Non-pigmented ciliary epithelial cell (primary cell): ENCODE results near the gene IQGAP2.

ENCODE experiments used
- DNase-seq: peaks from one replicate; pipeline ENCODE4 v3.0.0-alpha.2; 2010; ENCODE audit warnings: low read depth

Gene IQGAP2

GRCh38 chr5:76477571-76477970, 74.5 kb downstream of the IQGAP2 start:
- DNase-seq = no peak

DNA sequence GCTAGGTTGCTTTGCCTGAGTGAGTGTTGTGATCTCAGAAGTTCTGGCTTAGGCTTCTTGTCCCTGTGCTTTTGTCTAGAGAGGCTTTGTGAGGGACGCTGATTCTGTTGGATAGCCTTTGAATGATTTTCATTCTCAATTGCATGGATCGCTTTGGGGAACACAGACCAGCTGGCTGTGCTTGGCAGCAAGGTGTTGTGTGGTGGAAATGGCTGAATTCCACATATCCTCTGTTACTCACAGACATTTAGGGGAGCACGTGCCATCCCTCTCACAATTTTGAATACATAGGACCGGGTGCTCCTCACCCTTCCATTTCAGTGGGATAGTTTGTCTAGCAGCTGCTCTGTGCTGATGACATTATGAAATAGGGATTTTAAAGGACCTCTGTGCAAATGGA, 76.2 kb downstream of the IQGAP2 start:
- no peak for DNase-seq

GRCh38 chr5:76479973-76480667, 77.0 kb downstream of the IQGAP2 start:
- DNase-seq = no peak

GRCh38 chr5:76482984-76483383, 79.9 kb downstream of the IQGAP2 start:
- no peak for DNase-seq

- no peak for DNase-seq
Observed at GRCh38 chr5:76483433-76483832, 80.3 kb downstream of the IQGAP2 start.

DNA sequence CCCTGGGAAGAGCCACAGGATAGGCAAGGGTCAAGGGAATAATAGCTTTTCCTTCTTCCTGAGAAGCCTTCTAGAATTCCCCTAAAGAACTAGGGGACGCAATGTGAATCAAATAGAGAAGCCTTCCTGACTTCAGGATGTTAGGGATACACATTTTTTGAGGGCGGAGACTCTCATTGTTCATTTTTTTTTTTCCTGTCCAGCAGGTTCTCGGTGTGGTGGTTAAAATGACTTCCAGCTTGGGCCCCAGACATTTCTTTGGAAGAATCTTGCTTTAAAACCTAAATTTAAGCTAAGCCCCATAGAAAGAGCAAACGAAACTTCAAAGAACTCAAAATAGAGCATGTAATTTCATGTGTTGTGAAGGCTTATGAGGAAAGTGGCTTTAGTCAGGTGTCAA, 80.8 kb downstream of the IQGAP2 start:
- DNase-seq = no peak

GRCh38 chr5:76485511-76485910, 82.4 kb downstream of the IQGAP2 start:
- no peak for DNase-seq

- no peak for DNase-seq
Observed at GRCh38 chr5:76487386-76487785, 84.3 kb downstream of the IQGAP2 start.

- DNase-seq = no peak
Observed at GRCh38 chr5:76487821-76488220, 84.7 kb downstream of the IQGAP2 start.

GRCh38 chr5:76488969-76489368, 85.9 kb downstream of the IQGAP2 start:
- DNase-seq = no peak

DNA sequence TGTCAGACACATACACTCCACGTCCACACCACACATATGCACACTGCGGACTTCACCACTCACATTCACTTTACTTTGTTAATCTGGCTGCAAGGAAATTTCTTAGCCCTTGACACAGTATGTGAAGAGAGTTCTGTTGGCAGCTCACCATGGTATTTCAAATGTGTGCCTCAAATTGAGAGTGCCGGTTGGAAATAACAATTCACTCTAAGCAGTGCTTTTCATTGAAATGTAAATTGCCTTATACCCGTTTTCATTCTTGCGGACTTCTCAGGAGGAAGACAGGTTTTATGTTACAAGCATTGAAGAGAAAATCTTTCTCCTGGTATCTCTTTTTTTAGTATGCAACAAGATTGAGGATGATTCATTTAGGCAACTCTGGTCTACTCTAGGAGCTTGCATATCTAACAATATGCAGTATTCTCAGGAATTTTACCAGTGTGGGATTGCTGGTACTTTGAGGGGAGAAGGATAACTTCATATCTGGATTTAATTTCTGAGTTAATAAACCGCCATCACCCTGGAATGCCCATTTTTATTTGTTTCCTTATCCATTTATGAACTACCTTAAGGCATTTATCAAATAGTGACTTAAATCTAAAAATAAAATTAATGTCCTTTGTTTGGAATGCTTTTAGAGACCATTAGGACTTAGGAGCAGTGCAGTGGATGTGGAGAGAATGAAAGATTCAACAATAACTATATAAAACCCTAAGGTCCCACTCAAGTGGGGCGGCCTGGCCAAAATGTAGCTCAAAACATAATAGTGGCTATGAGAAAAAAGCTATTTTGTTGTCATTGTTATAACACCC, 87.0 kb downstream of the IQGAP2 start:
- no peak for DNase-seq

DNA sequence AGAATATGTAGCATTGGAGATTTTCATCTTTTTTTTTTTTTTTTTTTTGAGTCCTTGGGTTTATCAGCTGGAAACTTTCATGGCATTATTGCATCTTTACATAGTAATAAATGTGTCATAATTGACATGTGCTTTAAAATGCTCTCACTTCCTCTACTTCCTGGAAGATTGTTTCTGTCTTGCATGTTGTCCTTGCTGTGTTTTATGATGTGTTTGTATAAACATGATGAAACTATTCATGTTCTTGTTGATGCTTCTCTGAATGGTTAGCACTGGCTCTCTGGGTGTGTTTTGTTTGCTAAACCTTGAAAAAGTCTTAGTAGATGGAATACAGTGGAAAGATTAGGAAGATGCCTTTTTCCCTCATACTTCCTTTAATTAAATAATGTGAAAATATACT, 87.9 kb downstream of the IQGAP2 start:
- no peak for DNase-seq

- DNase-seq = no peak
Observed at GRCh38 chr5:76492819-76493189, 89.7 kb downstream of the IQGAP2 start.

GRCh38 chr5:76493190-76493837, 90.2 kb downstream of the IQGAP2 start:
- DNase-seq = no peak

GRCh38 chr5:76494201-76494600, 91.1 kb downstream of the IQGAP2 start:
- no peak for DNase-seq

DNA sequence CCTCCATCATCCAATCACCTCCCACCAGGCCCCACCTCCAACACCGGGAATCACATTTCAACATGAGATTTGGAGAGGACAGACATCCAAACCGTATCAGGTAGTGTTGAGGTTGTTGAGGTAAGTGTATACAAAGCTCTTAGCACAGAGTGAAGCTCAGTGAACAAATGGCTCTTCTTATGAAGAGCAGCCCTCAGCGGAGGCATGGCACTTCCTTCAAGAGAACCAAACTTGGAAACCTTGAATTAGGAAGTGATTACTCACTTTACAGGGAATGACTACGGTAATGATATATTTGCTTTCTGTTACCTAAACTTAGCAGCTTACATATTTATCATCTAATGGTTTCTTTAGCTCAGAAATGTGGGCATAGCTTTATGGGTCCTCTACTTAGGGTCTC, 92.8 kb downstream of the IQGAP2 start:
- DNase-seq = no peak

DNA sequence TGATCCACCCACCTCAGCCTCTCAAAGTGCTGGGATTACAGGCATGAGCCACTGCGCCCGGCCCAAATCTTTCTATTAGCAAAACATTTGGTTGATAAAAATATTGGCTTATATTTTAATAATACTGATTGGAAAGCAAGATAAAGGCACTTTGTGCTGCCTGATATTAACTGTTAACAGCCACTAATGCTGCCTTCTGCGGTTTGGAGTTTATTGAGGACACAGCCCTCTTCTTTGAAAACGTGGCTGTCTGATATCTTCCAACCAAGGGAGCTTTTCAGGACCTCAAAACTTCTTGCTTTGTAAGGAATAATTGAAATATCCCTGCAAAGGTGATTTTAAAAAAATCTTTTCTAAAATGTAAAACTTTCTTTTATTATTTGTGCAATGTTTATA, 94.0 kb downstream of the IQGAP2 start:
- DNase-seq = no peak

- DNase-seq = no peak
Observed at GRCh38 chr5:76497986-76498717, 95.1 kb downstream of the IQGAP2 start.

DNA sequence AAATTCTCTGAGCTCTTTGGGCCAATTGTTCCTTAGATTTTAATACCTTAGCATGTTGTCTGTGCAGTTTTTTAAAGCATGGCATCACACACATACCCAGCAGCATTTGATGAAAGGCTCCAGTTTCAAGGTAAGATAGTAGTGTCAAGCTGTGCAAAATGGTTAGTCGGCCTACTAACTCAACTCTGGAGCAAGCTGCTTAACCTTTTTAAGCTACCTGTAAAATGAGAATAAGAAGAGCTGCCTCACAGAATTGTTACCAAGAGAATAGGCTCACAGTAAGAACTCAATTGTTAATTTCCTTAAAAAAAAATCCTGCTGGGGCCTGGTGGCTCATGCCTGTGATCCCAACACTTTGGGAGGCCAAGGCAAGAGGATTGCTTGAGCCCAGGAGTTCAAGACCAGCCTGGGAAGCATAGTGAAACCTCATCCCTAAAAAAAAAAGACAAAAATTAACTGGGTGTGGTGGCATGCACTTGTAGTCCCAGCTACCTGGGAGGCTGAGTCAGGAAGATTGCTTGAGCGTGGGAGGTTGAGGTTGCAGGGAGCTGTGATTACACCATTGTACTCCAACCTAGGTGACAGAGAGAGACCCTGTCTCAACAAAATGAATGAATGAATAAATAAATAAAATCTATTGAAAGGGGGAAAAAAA, 96.5 kb downstream of the IQGAP2 start:
- no peak for DNase-seq

DNA sequence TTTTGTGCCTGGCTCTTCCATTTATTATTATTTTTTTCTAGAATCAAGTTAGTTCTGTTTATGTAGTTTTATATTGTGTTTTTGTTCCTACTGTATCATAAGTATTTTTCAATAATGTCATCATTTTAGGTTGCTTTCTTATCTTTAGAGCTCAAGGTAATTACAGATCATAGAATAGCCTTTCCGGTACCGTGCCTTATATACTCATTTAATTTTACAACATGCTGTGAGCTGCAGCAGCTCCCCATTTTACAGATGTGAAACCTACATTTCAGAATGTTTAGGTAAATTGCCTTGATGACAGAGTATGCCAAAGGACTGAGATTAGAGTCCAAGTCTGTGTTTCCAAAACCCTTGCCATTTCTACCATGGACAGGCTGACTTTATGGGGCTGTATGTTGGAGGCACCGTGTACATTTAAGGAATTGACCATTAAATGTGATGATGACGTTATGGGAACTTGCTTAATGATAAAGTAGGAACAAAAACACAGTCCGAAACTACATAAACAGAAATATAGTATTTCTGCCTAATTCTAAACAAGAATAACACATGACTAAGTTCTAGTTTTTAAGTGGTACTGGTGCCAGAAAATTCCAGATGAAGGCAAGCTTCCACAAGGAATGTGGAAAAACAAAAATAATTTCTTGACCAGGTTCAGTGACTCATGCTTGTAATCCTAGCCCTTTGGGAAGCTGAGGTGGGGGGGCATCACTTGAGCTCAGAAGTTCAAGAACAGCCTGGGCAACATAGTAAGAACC, 97.7 kb downstream of the IQGAP2 start:
- DNase-seq = no peak

- no peak for DNase-seq
Observed at GRCh38 chr5:76503929-76504328, 100.8 kb downstream of the IQGAP2 start.
